CD8-positive, alpha-beta memory T cell (primary cell): ENCODE measurements around the gene KCNIP3. TPM values are rescaled to one million over a fixed set of nuclear protein-coding genes. Genes with fewer than 3 reads are reported as not detected.
A peak's percentile ranks its signal among the peaks of the same experiment; 100 is the strongest.

Source experiments
- CTCF ChIA-PET: fragments of 350-600 bp; sonication (Branson Sonifier 250); formaldehyde crosslinking; loops from one replicate; lab custom pipeline; 2021; ENCODE audit warnings: antibody characterized with exemption; lab: Charles Lee
- POLR2A ChIA-PET: fragments of 350-600 bp; sonication (Branson Sonifier 250); formaldehyde crosslinking; loops from one replicate; lab custom pipeline; 2021; ENCODE audit warnings: antibody characterized with exemption; lab: Charles Lee
- DNase-seq, 5 donors: peaks; one replicate each; pipeline versions ENCODE4 v3.0.0 to v3.0.0-alpha.2; 2020 to 2022; ENCODE audit warnings: mixed read lengths in 1 of 5
- H3K27ac ChIP-seq: one replicate; pipeline ENCODE4 v1.7.0; 2013; ENCODE audit warnings: low read depth, mild to moderate bottlenecking, low read length, moderate library complexity
- H3K27me3 ChIP-seq: 2 replicates; pipeline ENCODE4 v1.7.0; 2013; ENCODE audit warnings: low read length, mild to moderate bottlenecking; ENCODE audit not compliant: insufficient read depth, poor library complexity, severe bottlenecking
- H3K36me3 ChIP-seq: 2 replicates; pipeline ENCODE4 v1.7.0; 2013; ENCODE audit warnings: mild to moderate bottlenecking, low read length, moderate library complexity; ENCODE audit not compliant: insufficient read depth
- H3K4me1 ChIP-seq: 2 replicates; pipeline ENCODE4 v1.7.0; 2013; ENCODE audit warnings: mild to moderate bottlenecking, low read length, moderate library complexity; ENCODE audit not compliant: insufficient read depth
- H3K4me3 ChIP-seq: 2 replicates; pipeline ENCODE4 v1.7.0; 2013; ENCODE audit warnings: mild to moderate bottlenecking, low read length
- H3K9me3 ChIP-seq: 2 replicates; pipeline ENCODE4 v1.7.0; 2013; ENCODE audit warnings: mild to moderate bottlenecking, low read length
- H3K27ac Mint-ChIP-seq, 8 donors: one replicate each; pipeline ENCODE4 v1.8.0; 2020 to 2021; ENCODE audit warnings: mixed read lengths in 8 of 8, mild to moderate bottlenecking in 6 of 8, inconsistent platforms in 3 of 8, moderate library complexity in 3 of 8
- H3K27me3 Mint-ChIP-seq, 2 donors: one replicate each; pipeline ENCODE4 v1.8.0; 2020 to 2021; ENCODE audit warnings: mixed read lengths in 2 of 2, mild to moderate bottlenecking in 1 of 2, moderate library complexity in 1 of 2
- H3K36me3 Mint-ChIP-seq, 3 donors: one replicate each; pipeline ENCODE4 v1.8.0; 2020 to 2021; ENCODE audit warnings: mixed read lengths in 3 of 3, inconsistent platforms in 1 of 3, mild to moderate bottlenecking in 1 of 3
- H3K4me1 Mint-ChIP-seq, 3 donors: one replicate each; pipeline ENCODE4 v1.8.0; 2020 to 2021; ENCODE audit warnings: mixed read lengths in 3 of 3, inconsistent platforms in 1 of 3, mild to moderate bottlenecking in 1 of 3
- H3K4me3 Mint-ChIP-seq, 7 donors: one replicate each; pipeline ENCODE4 v1.8.0; 2020 to 2021; ENCODE audit warnings: mixed read lengths in 7 of 7, mild to moderate bottlenecking in 6 of 7, moderate library complexity in 4 of 7, inconsistent platforms in 2 of 7
- H3K9me3 Mint-ChIP-seq, 5 donors: one replicate each; pipeline ENCODE4 v1.8.0; 2020 to 2022; ENCODE audit warnings: mixed read lengths in 5 of 5, mild to moderate bottlenecking in 3 of 5, moderate library complexity in 2 of 5, inconsistent platforms in 1 of 5
- polyA plus RNA-seq: library from polyadenylated mRNA; unstranded; fragments of 300-500 nt; fragmentation: Illumina TruSeq; gene quantifications from one replicate; pipeline ENCODE4 v1.2.3, GENCODE V29; 2021
- total RNA-seq, 2 experiments: library from RNA; stranded (reverse); gene quantifications; one replicate each; pipeline ENCODE4 v1.2.3, GENCODE V29; 2021

The KCNIP3 gene
- total and polyA plus RNA-seq, 3 experiments from 2014 or later = not detected

- no peak for DNase-seq
- H3K9me3 Mint-ChIP-seq = no peaks in the 10 kb centered on the region
- peaks cover 0 to 11% (median 3%) of the 10 kb centered on the region in 3 donors for H3K4me1 Mint-ChIP-seq
- H3K4me3 ChIP-seq = peak overlapping the region; percentile 45
- ChIA-PET CTCF (interaction anchor here (0.9 to 1.9 kb wide), 6 partner anchors 11 to 156 kb away, joined by 3 to 6 read pairs (median 4); no protein-coding TSS in a partner anchor), POLR2A (no interaction called here)
- H3K4me3 Mint-ChIP-seq = peak overlapping the region in 6 of 7 donors; percentile 28 to 81 (median 72)
- no peaks in the 10 kb centered on the region for H3K36me3 Mint-ChIP-seq
- H3K9me3 ChIP-seq = no peaks in the 10 kb centered on the region
- peaks cover 17% of the 10 kb centered on the region for H3K27me3 ChIP-seq
- no peak overlapping the region for H3K27ac Mint-ChIP-seq
- peaks cover 25 to 65% of the 10 kb centered on the region in 2 donors for H3K27me3 Mint-ChIP-seq
- H3K27ac ChIP-seq = no peak overlapping the region
- peaks cover 11% of the 10 kb centered on the region for H3K4me1 ChIP-seq
- H3K36me3 ChIP-seq = no peaks in the 10 kb centered on the region
Measured at GRCh38 chr2:95345081-95345562, 48.0 kb downstream of the KCNIP3 start.

- no peaks in the 10 kb centered on the region for H3K36me3 Mint-ChIP-seq
- H3K9me3 Mint-ChIP-seq = no peaks in the 10 kb centered on the region
- Histone ChIP-seq H3K27me3 (peaks cover 17% of the 10 kb centered on the region), H3K36me3 (no peaks in the 10 kb centered on the region), H3K27ac (no peak overlapping the region), H3K9me3 (no peaks in the 10 kb centered on the region), H3K4me1 (peaks cover 11% of the 10 kb centered on the region), H3K4me3 (peak overlapping the region; percentile 45)
- DNase-seq = peak in 4 of 5 donors; percentile 11 to 29 (median 20)
- CTCF ChIA-PET = interaction anchor here (0.9 to 1.9 kb wide), 6 partner anchors 11 to 156 kb away, joined by 3 to 6 read pairs (median 4); no protein-coding TSS in a partner anchor
- peaks cover 0 to 11% (median 3%) of the 10 kb centered on the region in 3 donors for H3K4me1 Mint-ChIP-seq
- H3K4me3 Mint-ChIP-seq = peak overlapping the region in 6 of 7 donors; percentile 66 to 87 (median 79)
- peaks cover 25 to 66% of the 10 kb centered on the region in 2 donors for H3K27me3 Mint-ChIP-seq
- POLR2A ChIA-PET = no interaction called here
- no peak overlapping the region for H3K27ac Mint-ChIP-seq
Measured at GRCh38 chr2:95345563-95346230, 48.5 kb downstream of the KCNIP3 start.

GRCh38 chr2:95346231-95346737 is 49.1 kb downstream of the KCNIP3 start:
- Mint-ChIP-seq H3K36me3 (no peaks in the 10 kb centered on the region), H3K4me3 (no peak overlapping the region), H3K4me1 (peaks cover 0 to 11% (median 3%) of the 10 kb centered on the region in 3 donors), H3K27ac (no peak overlapping the region), H3K27me3 (peaks cover 25 to 63% of the 10 kb centered on the region in 2 donors), H3K9me3 (no peaks in the 10 kb centered on the region)
- Histone ChIP-seq H3K9me3 (no peaks in the 10 kb centered on the region), H3K36me3 (no peaks in the 10 kb centered on the region), H3K27ac (no peak overlapping the region), H3K4me3 (no peak overlapping the region), H3K27me3 (peaks cover 17% of the 10 kb centered on the region), H3K4me1 (peaks cover 11% of the 10 kb centered on the region)
- POLR2A ChIA-PET = no interaction called here
- no peak for DNase-seq
- CTCF ChIA-PET = interaction anchor here (1.6 to 1.9 kb wide), 4 partner anchors 12 to 157 kb away, joined by 4 to 6 read pairs (median 4); no protein-coding TSS in a partner anchor

- Mint-ChIP-seq H3K36me3 (no peaks in the 10 kb centered on the region), H3K27me3 (peaks cover 27 to 56% of the 10 kb centered on the region in 2 donors), H3K4me3 (peak overlapping the region in 3 of 7 donors; percentile 37 to 79 (median 38)), H3K27ac (no peak overlapping the region), H3K9me3 (no peaks in the 10 kb centered on the region), H3K4me1 (peaks cover 0 to 11% (median 3%) of the 10 kb centered on the region in 3 donors)
- Histone ChIP-seq H3K4me1 (peaks cover 11% of the 10 kb centered on the region), H3K27me3 (peaks cover 17% of the 10 kb centered on the region), H3K9me3 (no peaks in the 10 kb centered on the region), H3K27ac (no peak overlapping the region), H3K4me3 (no peak overlapping the region), H3K36me3 (no peaks in the 10 kb centered on the region)
- POLR2A ChIA-PET = no interaction called here
- CTCF ChIA-PET = no interaction called here
- no peak for DNase-seq
Measured at GRCh38 chr2:95346738-95347671, 49.9 kb downstream of the KCNIP3 start.

- H3K27me3 ChIP-seq = peaks cover 13% of the 10 kb centered on the region
- H3K9me3 ChIP-seq = no peaks in the 10 kb centered on the region
- H3K4me3 Mint-ChIP-seq = peak overlapping the region in 3 of 7 donors; percentile 29 to 79 (median 38)
- POLR2A ChIA-PET = no interaction called here
- H3K27ac ChIP-seq = no peak overlapping the region
- peaks cover 29 to 49% of the 10 kb centered on the region in 2 donors for H3K27me3 Mint-ChIP-seq
- H3K36me3 ChIP-seq = no peaks in the 10 kb centered on the region
- H3K4me1 ChIP-seq = peaks cover 11% of the 10 kb centered on the region
- H3K4me3 ChIP-seq = no peak overlapping the region
- no peak for DNase-seq
- CTCF ChIA-PET = no interaction called here
- no peaks in the 10 kb centered on the region for H3K9me3 Mint-ChIP-seq
- H3K36me3 Mint-ChIP-seq = no peaks in the 10 kb centered on the region
- H3K4me1 Mint-ChIP-seq = peaks cover 0 to 11% (median 3%) of the 10 kb centered on the region in 3 donors
- no peak overlapping the region for H3K27ac Mint-ChIP-seq
Measured at GRCh38 chr2:95347681-95348608, 50.8 kb downstream of the KCNIP3 start.

- no peak for DNase-seq
- ChIA-PET POLR2A (no interaction called here), CTCF (no interaction called here)
- Mint-ChIP-seq H3K4me3 (peak overlapping the region in 1 of 7 donors; percentile 29), H3K4me1 (peaks cover 0 to 11% (median 3%) of the 10 kb centered on the region in 3 donors), H3K27ac (no peak overlapping the region), H3K9me3 (no peaks in the 10 kb centered on the region), H3K36me3 (no peaks in the 10 kb centered on the region), H3K27me3 (peaks cover 20 to 40% of the 10 kb centered on the region in 2 donors)
- no peak overlapping the region for H3K27ac ChIP-seq
- no peak overlapping the region for H3K4me3 ChIP-seq
- peaks cover 11% of the 10 kb centered on the region for H3K4me1 ChIP-seq
- H3K9me3 ChIP-seq = no peaks in the 10 kb centered on the region
- H3K27me3 ChIP-seq = peaks cover 13% of the 10 kb centered on the region
- H3K36me3 ChIP-seq = no peaks in the 10 kb centered on the region
Measured at GRCh38 chr2:95348609-95349567, 51.7 kb downstream of the KCNIP3 start.
